K562 (cell line): ENCODE data around the gene RPL27. TPM values are rescaled to one million over a fixed set of nuclear protein-coding genes. Genes with fewer than 3 reads are reported as not detected.
A peak's percentile ranks its signal among the peaks of the same experiment; 100 is the strongest.

Source experiments
- COPS2 ChIP-seq: fragments of 450-650 bp; conservative IDR thresholded peaks from 2 replicates; pipeline ENCODE4 v1.6.1; 2016; ENCODE audit warnings: mild to moderate bottlenecking, moderate library complexity
- CTCF ChIP-seq, 3 experiments: IDR thresholded peaks in 2 of 3; conservative IDR thresholded peaks in 1 of 3; 2 replicates each; pipeline ENCODE4 v1.5.1; 2011 to 2012; ENCODE audit warnings: low read length in 3 of 3, mild to moderate bottlenecking in 3 of 3, control low read depth in 2 of 3, improper control_type of control experiment in 1 of 3, inconsistent platforms in 1 of 3, low read depth in 1 of 3, mixed read lengths in 1 of 3, moderate library complexity in 1 of 3; ENCODE audit not compliant: insufficient read depth in 2 of 3
- FOXP1 ChIP-seq: sonication (generic); formaldehyde crosslinking; IDR thresholded peaks from 2 replicates; pipeline ENCODE4 v1.8.0; 2022; ENCODE audit warnings: mild to moderate bottlenecking, missing genetic modification reagents
- GABPA ChIP-seq: fragments of 200-800 bp; sonication (Bioruptor generic); conservative IDR thresholded peaks from 2 replicates; pipeline ENCODE4 v1.6.1; 2016; ENCODE audit warnings: low read depth, missing genetic modification characterization, missing compliant biosample characterization
- HBP1 ChIP-seq: fragments of 450-650 bp; formaldehyde crosslinking; IDR thresholded peaks from 2 replicates; pipeline ENCODE4 v1.4.0; 2022; ENCODE audit warnings: missing genetic modification characterization
- HMG20A ChIP-seq: fragments of 450-650 bp; formaldehyde crosslinking; conservative IDR thresholded peaks from 2 replicates; pipeline ENCODE4 v1.4.0; 2020; ENCODE audit warnings: mild to moderate bottlenecking, mixed read lengths
- NCOA4 ChIP-seq: fragments of 450-650 bp; IDR thresholded peaks from 2 replicates; pipeline ENCODE4 v1.6.1; 2018; ENCODE audit warnings: mild to moderate bottlenecking; ENCODE audit not compliant: partially characterized antibody
- NFXL1 ChIP-seq: fragments of 450-650 bp; formaldehyde crosslinking; IDR thresholded peaks from 2 replicates; pipeline ENCODE4 v1.4.0; 2021; ENCODE audit warnings: mild to moderate bottlenecking
- SMARCA5 ChIP-seq: fragments of 450-650 bp; IDR thresholded peaks from 2 replicates; pipeline ENCODE4 v1.6.1; 2016
- WHSC1 ChIP-seq: IDR thresholded peaks from one replicate; pipeline ENCODE4 v1.6.1; 2012; ENCODE audit warnings: low read length, control low read depth, inconsistent platforms
- XRCC4 ChIP-seq: IDR thresholded peaks from one replicate; pipeline ENCODE4 v1.6.1; 2011; ENCODE audit not compliant: insufficient read depth, insufficient read length; ENCODE audit errors: extremely low read depth
- ZFP1 ChIP-seq: fragments of 450-650 bp; formaldehyde crosslinking; IDR thresholded peaks from 2 replicates; pipeline ENCODE4 v1.4.0; 2020; ENCODE audit warnings: mild to moderate bottlenecking, mixed read lengths
- ZNF24 ChIP-seq: fragments of 450-650 bp; IDR thresholded peaks from 2 replicates; pipeline ENCODE4 v1.6.1; 2016
- ZNF407 ChIP-seq: fragments of 450-650 bp; IDR thresholded peaks from 2 replicates; pipeline ENCODE4 v1.6.1; 2016; ENCODE audit warnings: low read depth
- ZNF57 ChIP-seq: fragments of 450-650 bp; formaldehyde crosslinking; IDR thresholded peaks from 2 replicates; pipeline ENCODE4 v1.4.0; 2020; ENCODE audit warnings: mild to moderate bottlenecking, moderate library complexity
- polyA plus RNA-seq, 8 experiments: library from polyadenylated mRNA; depleted of rRNA in 4 of 8; stranded (reverse) in 5 of 8; unstranded in 3 of 8; fragments of >200 nt; fragmentation: Nextera tagmentation in 2 of 8; fragmentation: Illumina TruSeq in 1 of 8; extraction: Ambion mirVana in 2 of 8; extraction: Trizol in 1 of 8; gene quantifications; 2 replicates each; pipeline versions ENCODE4 v1.2.1 to v1.2.3, GENCODE V29; 2011 to 2014; ENCODE audit warnings: inconsistent platforms in 1 of 8, missing spikeins in 1 of 8
- total RNA-seq, 7 experiments: library from RNA; depleted of rRNA in 6 of 7; stranded (reverse); fragments of >200 nt in 6 of 7; fragmentation: Illumina TruSeq in 2 of 7; extraction: Trizol in 2 of 7; gene quantifications; 2 replicates each; pipeline versions ENCODE4 v1.2.1 to v1.2.3, GENCODE V29; 2011 to 2021; ENCODE audit warnings: low replicate concordance in 1 of 7

RPL27 gene
- total and polyA plus RNA-seq, 9 of the 15 experiments (the other 6 are each of a cell fraction or from before 2014, with no cell fraction given): 1,539 to 6,155 (median 3,710) TPM

GRCh38 chr17:42980766-42981397 is 17.3 kb upstream of the RPL27 start (continued):
- TF ChIP-seq CTCF (IDR thresholded peaks at IDR 0.05 in 2 of 3, conservative IDR thresholded peaks at IDR 0.05 in 1 of 3; ENCODE audit: insufficient read depth in 2 of 3, low read depth in 1 of 3, low read length in 3 of 3): peak; percentile 27 to 78 (median 51); a peak in 4 of 6 replicates
- TF ChIP-seq WHSC1: no peak
- TF ChIP-seq ZNF407: no peak
- TF ChIP-seq FOXP1 (CRISPR knock-in tag): 0 out of 2 replicates have a peak, but pooled peaks have one; percentile 70
- no peak for TF ChIP-seq NCOA4
- TF ChIP-seq COPS2: no peak
- peak; percentile 68; the same call in 1 of the 2 replicates for TF ChIP-seq SMARCA5
- no peak for TF ChIP-seq NFXL1 (CRISPR knock-in tag)
- no peak for TF ChIP-seq GABPA (tag)
- no peak for TF ChIP-seq ZFP1 (CRISPR knock-in tag)
- TF ChIP-seq XRCC4: no peak
- TF ChIP-seq HMG20A (CRISPR knock-in tag): no peak
- no peak for TF ChIP-seq ZNF57 (CRISPR knock-in tag)
- TF ChIP-seq HBP1: 0 out of 2 replicates have a peak, but pooled peaks have one; percentile 13
- TF ChIP-seq ZNF24: peak; percentile 69; the same call in 1 of the 2 replicates
